ENCODE measurements around the gene SNTG2.

Gene SNTG2

DNA sequence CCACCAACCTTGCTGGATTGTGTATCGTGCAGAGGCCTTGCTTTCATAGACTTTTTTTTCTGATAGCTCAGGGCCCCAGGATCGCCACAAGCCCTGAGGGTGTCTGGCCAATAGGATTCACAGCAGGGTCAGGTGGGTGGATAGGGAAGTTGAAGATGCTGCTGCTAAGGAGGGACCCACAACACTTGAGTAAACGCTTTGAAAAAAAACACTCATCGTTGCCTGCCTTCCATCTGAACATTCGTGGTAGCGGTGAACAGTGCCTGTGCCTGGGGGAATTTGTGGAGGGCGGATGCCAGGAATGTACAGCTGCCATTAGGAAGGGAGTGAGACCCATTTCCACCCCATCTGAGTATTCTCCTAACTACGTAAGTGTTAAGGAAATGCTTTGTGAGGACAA, 358.0 kb downstream of the SNTG2 start:
- DNase-seq, result no peak

DNA sequence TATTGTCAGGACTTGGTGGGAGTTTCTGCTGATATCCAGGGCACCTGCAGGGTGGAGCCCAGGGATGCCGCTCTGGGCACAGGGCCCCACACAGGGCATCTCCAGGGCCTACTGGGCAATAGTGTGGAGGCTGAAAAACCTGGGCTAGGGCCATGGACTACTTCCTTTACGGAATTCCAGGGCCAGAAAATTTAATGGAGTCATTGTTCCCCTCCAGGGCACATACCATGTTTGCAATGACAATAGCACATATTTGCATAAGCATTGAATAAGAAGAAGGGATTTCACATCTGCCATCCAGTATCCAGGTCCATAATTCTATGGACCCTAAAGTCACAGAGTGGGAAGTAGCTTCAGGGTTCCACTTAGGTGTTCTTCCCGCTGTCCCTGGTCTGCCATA, 358.9 kb downstream of the SNTG2 start:
- no peak for DNase-seq

DNA sequence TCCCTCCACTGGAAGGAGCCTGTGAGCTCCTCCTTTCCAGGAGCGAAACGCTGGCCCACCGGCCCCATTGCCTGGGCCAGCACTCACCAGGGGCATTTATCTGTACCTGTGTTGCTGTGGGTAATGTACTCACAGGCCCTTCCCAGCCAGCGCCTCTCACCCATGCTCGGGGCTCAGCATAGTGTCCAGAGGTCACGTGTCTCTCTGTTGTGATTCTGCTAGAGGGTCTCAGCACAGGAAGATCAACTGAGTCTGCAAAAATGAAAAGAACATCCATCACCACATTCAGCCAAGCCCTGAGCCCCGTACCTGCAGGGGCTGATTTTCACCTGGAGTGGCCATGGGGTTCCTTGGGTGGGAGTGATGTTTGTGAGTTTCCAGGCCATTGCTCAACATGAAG, 359.6 kb downstream of the SNTG2 start:
- DNase-seq, result no peak

- no peak for DNase-seq
These were observed 360.2 kb downstream of the SNTG2 start for GRCh38 chr2:1310866-1311265.

- no peak for DNase-seq
These were observed 362.7 kb downstream of the SNTG2 start for GRCh38 chr2:1313240-1313924.

GRCh38 chr2:1314254-1314653, 363.6 kb downstream of the SNTG2 start:
- DNase-seq, result no peak

DNA sequence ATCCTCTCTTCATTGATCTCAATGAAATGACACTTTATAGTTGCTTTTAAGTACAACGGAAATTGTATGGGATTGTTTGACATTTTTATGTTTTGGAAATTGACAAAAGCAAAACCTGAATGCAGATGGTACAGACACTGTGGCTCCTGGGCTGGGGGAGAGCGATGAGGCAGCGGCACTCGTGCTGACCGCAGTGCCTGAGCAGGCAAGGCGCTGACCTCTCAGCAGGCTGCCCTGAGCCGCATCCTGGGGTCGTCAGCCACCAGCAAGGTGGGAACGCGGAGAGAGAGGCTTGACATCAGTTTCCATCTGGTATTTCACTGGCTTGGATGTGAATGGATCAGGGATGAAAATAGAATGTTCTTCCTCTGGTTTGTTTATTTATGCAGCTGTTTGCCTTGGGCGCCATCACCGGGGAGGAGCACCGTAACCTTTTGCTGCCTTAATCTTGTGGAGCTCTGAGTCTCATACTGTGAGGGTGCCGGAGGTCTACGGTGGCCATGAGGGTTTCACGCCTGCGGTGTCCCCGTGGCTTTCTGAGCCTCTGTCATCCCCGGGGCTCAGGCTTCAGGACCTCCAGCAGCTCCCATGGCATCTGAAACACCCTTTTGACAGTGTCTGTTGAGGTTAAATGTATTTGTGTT, 367.8 kb downstream of the SNTG2 start:
- no peak for DNase-seq

DNA sequence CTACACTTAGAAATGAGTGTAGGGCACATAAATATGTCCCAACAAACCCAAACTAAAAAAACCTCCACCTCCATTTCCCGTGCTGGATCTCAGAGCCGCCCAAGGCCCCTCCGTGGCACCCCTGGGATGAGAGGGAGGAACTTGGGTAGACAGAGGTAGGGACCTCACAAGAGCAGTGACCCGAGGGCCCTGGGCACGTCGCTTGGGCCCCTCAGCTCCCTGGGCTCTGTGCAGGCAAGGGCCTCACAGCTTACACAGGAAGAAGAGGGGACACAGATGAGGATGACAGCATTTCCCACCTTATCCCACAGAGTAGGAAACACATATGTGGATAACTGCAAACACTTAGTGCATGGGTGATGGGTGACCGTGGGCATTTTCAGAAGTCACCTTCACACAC, 368.7 kb downstream of the SNTG2 start:
- DNase-seq, result no peak

DNA sequence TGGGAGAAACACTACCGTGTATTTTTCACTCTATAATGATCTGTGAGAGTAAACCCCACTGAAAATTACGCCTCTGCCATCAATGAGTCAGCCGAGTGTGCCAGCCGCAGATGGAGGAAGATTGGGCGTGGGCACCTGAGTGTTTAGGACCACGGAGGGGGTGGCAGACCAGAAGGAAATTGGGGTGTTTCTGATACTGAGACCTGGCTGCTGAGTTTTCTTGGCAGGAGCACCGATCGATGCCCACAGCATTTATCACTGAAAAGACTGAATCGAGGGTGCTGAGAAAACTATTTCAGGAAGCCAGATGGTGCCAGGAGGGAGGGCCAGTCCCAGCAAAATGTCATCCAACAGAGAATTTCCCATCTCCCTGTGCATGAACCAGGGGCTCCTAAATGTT, 370.7 kb downstream of the SNTG2 start:
- DNase-seq, result peak in 17 of 56 donors; percentile 3 to 42 (median 19)

DNA sequence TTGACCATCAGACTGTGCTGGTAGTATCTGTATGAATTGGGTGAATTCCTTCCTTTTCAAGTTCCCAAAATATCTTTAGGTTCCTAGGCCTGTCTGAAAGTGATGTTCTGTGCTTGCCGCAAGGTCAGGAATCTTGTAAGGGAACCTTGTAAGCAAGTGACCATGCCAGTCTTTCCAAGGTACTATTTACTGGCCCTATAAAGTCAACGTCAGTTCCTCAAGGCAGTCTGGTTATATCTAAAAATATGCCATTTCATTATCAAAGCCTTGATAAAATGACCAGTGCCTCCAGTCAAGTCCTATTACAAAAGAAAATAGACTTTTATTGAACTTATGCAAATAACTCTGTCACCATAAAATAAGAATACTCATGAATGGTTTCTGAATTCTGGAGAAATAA, 374.2 kb downstream of the SNTG2 start:
- no peak for DNase-seq

GRCh38 chr2:1328684-1329083, 378.0 kb downstream of the SNTG2 start:
- no peak for DNase-seq

DNA sequence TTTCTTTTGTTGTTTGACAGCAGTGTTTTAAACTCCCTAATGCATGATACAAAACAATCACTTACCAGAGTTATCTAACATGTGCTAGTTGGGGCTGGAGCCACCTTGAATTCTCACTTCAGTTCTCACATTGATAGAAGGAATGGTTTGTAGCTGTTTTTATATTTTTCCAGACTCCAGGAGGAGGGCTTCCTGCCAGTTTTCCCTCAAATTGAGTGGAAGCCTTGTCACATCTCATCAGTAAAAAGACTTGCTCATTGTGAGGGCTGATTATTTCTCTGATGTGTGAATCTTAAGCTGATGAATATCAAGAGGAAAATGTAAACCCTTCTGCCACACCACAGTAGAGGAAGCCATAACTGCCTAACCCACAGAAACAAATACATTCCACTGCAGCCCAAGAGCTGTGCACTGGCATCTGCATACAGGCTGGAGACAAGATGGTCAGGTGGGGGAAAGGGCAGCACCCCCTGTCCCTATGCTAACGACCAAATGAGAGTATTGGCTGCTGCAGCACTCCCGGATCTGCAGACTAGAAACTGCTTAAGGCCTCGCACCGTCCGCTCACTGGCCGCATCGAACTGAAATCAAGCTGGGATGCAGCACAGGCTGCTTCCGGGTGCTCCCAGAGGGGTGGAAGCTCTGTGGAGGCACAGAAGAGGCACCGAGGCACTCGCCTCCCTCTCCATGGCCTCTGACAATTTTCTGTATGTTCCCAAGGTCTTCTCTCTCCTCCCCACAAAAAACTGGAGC, 388.9 kb downstream of the SNTG2 start:
- DNase-seq, result peak in 5 of 56 donors; percentile 10 to 38 (median 12)

GRCh38 chr2:1340141-1340512, 389.5 kb downstream of the SNTG2 start:
- no peak for DNase-seq

DNA sequence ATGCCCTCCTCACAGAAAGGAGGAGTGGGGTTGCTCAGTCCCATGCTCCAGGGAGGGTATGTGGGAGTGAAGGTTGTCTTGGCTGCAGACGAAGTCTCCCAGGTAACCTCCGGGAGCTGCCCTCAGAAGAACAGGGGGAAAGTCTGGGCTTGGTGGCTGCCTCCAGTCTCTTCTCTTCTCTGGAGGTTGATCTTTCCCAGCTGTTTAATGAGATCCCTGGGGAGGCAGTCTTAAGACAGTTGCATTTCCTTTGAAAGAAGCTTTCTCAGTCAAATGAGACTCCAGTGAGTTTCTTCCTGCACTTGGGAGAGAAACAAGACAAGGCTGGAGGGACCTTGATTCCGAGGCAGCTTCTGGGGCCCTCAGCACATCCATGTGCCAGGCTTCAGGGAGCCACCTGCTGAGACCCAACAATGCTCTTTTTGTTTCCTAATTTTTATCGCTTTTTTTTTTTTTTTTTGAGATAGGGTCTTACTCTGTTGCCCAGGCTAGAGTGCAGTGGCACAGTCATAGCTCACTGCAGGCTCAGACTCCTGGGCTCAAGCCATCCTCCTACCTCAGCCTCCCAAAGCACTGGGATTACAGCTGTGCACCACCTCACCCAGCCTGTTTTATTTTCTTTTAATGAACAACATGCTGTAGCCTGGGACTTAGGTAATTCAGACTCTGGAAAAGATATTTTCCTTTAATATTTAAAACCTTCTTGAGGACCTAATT, 390.9 kb downstream of the SNTG2 start:
- no peak for DNase-seq

DNA sequence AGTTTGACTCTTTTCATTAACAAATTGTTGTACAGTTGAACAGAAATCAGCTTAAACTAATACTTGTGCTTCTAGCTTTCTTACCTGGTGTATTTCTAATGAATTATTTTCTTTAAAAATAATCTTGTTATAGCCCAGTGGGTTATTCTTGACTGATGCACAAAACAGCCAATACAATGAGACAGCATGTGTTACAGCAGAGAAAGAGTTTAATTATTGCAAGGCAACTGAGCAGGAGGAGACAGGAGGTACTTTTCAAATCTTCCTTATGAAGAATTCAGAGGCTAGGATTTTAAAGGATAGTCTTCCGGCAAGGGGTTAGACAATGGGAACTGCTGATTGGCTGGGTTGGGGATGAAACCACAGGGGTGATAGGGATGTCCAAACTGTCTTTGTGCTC, 398.1 kb downstream of the SNTG2 start:
- no peak for DNase-seq

- DNase-seq, result no peak
These were observed 399.5 kb downstream of the SNTG2 start for GRCh38 chr2:1350111-1350510.

DNA sequence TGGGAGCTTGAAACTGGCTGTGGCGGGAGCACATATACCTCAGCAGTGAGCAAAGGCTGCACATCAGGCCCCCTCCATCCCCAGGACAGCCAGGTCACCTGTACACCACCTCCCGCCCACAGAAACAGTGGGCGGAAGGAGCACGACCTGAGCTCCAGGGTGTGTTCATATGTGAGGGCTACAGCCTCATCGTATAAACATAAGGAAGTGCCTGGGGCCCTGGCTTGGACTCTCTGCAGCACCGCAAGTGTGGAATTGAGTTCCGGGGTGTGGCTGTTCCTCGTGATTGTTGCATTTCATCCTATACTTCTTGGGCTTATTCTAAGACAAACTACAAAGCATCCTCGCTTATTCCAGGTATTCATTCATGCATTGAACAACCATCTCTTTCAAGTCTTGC, 402.5 kb downstream of the SNTG2 start:
- DNase-seq, result no peak

- DNase-seq, result no peak
These were observed 402.9 kb downstream of the SNTG2 start for GRCh38 chr2:1353543-1353942.

- DNase-seq, result no peak
These were observed 409.5 kb downstream of the SNTG2 start for GRCh38 chr2:1360144-1360543.

DNA sequence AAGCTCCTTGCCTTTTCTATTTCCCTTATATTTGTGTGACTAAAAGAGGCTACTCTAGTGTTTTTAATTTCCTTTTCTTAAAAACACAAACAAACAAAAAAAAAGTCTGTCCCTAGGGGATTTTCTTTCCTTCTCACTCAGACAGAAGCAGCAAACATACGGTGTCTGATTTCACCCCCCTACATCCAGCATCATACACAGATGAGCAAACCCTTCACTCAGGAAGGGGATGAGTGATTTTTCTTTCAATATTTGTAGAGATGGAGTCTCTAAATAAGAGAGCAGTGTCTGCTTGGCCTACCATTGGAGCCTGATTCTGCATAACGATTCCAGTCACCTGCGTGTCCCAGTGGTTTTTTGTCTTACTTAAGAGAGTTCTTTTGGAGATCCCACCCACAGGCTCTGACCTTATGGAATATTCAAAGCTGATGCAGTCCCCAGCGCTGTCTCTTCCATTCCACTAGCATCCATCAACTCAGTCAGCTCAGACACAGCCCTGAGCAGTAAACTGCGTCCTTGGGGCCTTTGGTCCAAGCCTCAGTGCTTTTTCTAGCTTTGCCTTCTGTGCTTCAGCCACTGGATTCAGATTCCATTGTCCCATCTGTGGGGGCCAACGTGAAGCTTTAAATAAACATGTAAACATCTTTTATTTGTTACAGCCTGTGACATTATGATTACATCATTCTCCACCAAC, 410.1 kb downstream of the SNTG2 start:
- no peak for DNase-seq

DNA sequence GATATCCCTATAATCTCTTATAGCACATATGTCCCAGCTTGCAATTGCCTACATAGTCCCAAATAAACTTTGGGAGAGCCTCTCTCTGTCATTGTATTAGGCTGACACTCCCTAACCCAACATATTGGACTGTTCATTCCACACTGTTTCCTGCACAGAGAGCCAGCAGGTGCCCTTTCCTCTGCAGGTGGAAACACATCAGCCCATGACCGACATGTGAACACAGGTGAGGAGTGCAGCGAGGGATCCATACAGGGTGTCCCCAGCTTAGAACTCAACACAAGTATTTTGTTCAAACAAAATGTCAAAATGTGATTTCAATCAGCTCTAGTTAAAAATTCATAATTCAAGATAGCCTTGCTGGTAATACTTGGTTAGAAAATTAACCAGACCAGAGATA, 412.7 kb downstream of the SNTG2 start:
- DNase-seq, result no peak

All from nucleus accumbens (tissue), 56 donors.